HG03103 (cell line): ENCODE measurements around the gene GRK6.

ENCODE experiments used
- ATAC-seq: cut with Tn5 transposase; IDR thresholded peaks from one replicate; pipeline ENCODE4 v1.9.1; 2021; ENCODE audit warnings: low read depth; ENCODE audit not compliant: unreplicated experiment

The GRK6 gene

DNA sequence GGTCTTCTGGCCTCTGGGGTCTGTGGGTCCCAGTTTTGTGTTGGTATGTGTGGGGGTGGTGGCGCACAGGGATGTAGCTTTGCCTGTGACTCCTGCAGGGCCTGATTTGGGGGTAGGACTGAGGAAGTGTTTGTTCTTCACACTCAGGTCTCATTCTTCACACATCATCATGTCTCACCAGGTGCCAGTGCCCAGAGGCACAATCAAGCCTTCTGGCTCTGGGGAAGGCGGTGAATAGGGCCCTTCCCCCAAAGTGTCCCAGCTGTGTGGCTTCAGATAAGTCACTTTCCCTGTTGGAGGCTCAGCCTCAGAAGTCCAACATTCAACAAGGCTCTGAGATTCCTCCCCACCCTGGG is 41.8 kb downstream of the GRK6 start:
- no peak for ATAC-seq

- no peak for ATAC-seq
These were observed 42.5 kb downstream of the GRK6 start for GRCh38 chr5:177468685-177469628.

- no peak for ATAC-seq
These were observed 43.5 kb downstream of the GRK6 start for GRCh38 chr5:177469750-177470525.

DNA sequence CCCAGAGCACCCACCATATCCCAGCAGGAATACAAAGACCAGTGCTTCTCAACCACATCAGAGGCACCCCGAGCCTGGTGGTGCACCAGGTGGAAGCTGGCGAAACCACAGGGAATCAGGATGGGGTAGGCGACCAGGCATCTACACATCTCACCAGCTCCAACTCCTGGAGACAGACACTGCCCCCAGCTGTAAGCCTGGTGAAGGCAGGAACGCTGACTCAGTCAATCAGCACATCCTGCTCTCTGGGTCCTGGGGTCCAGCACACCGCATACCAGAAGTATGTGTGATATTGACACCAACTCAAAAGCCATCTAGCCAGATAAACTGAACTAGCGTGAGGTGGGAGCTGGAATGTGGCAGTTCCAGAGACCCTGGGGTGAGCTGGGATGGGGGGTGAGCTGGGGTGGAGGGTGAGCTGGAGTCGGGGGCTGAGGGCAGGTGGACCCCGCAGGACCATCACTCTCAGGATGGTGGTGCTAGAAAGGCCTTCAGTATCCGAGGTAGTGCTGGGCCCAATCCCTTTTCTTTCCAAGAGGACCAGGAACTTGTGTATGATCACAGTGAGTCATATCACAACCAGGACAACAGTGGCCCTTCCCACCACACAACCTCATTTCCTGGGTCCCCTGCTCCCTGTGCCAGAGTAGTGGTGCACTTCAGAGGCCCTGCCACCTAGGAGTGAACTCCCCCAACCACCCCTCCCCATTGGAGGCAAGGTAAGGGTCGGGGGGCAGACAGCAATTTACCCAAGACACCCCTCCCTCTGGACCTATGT is 44.5 kb downstream of the GRK6 start:
- ATAC-seq: no peak

DNA sequence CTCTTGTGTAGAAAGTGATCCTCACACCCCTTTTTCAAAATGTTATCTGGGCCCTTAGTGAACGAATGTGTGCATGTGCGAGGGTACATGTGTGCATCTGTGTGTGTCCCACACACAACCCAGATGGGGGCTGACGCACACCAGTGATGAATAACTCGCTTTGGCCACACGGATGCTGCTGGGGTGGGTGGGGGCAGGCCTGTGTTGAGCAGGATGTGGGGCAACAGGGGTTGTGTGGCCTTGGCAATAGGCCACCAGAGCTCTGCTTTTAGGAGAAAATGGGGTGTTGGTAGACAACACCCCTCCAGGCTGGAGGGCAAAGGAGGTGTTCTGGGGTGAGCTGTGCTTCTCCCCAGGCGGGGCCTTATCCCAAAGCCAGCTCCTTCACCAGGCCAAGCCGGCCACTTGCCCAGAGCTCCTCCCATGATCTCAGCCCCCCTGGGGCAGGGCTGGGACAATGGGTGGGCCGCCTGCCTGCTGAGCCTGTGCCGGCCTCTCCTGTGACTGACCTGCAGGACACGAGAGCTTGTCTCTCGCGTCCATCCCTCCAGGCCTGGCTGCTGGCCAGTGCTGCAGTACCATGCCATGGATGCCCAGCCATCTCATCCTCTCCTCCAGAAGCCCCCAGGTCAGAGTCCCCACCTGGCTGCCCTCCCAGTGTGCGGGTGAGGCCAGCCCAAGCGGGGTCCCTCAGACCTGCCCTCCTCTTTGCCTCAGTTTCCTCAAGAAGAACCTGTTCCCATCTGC is 45.3 kb downstream of the GRK6 start:
- ATAC-seq: no peak

- ATAC-seq: no peak
These were observed 46.3 kb downstream of the GRK6 start for GRCh38 chr5:177472460-177473442.

GRCh38 chr5:177473443-177474001 is 47.0 kb downstream of the GRK6 start, which contains the start of gene DBN1:
Gene DBN1, minus strand, starts transcription at chr5:177473634. Its CDS starts 113 bp downstream, at chr5:177473521.
- ATAC-seq: peak; percentile 47

GRCh38 chr5:177474002-177474476 is 47.6 kb downstream of the GRK6 start:
- no peak for ATAC-seq

DNA sequence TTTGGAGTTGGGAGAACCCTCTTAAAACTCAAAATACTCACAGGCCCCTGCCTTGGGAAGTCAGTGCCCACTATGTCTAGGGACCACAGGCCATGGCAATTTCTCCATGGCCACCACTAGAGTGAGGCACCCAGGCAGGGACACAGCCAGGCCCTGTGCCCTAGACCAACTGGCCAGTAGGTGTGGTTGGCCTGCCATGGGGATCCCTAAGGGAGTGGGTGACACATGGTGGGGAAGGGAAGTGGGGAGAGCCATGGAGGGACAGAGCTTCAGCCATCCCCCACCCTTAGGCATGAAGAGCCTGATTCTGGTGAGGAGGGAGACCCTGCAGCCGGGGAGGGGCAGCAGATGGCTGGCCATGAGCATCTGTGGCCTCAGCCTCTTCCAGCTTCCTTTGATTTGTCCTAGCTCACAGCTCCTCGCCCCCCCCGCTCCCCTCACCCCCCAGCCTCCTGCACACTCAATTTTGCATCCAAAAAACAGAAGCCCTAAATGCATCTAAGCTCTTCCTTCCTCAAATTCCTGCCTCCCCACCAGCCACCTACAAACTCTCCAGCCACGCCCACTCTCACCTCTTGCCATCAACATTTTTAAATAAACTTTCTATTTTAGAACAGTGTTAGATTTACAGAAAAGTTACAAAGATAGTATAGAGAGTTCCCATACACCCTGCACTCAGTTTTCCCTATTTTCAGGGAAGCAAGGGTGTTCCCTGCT is 48.5 kb downstream of the GRK6 start:
- no peak for ATAC-seq

GRCh38 chr5:177475563-177476427 is 49.3 kb downstream of the GRK6 start:
- ATAC-seq: no peak

GRCh38 chr5:177476531-177477233 is 50.2 kb downstream of the GRK6 start:
- ATAC-seq: no peak

DNA sequence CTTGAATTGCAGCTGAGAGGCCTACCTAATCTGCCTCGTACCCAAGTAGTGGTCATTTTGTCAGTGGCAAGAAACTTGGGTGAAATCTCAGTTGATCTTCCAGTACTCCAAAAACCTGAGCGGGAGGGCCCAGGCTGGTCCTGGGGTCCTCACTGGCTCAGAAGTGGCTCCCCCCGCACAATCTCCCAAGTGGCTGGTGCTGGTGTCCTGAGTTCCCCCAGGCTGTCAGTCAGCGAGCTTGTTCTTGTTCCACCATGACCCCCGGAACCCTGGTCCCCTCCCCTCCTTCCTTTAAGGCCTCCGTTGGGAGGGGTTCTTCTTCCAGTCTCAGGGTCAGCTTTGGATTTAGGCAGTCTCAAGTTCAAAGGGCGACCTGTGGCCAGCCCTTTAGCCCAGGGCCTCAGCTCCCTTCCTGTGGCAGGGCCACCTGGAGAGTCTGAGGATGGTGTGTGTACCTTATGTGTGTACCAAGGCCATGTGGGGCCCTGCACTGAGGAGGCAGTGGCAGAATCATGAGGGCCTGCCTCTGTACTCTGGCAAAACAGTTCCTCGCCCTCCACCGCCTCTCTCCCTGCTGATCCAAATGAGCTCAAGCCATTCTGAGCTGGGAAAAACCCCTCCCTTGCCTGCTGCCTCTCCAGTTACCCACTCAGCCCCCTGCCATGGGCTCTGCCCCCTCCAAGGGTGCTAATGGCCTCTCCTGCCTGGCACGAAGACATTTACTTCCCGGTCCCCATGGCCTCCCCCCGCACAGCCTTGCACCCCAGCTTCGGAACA is 51.4 kb downstream of the GRK6 start:
- ATAC-seq: no peak

GRCh38 chr5:177478711-177479646 is 52.5 kb downstream of the GRK6 start:
- no peak for ATAC-seq

- ATAC-seq: no peak
These were observed 53.3 kb downstream of the GRK6 start for GRCh38 chr5:177479774-177480173.
